HG03565 (cell line): ENCODE measurements around the gene GFRA4.

Experiments
- ATAC-seq: cut with Tn5 transposase; IDR thresholded peaks from one replicate; pipeline ENCODE4 v1.9.1; 2021; ENCODE audit warnings: mild to moderate bottlenecking, moderate library complexity; ENCODE audit not compliant: unreplicated experiment

GFRA4 gene

GRCh38 chr20:3674995-3675900 is 12.0 kb upstream of the GFRA4 start:
- ATAC-seq: no peak

- no peak for ATAC-seq
Measured at GRCh38 chr20:3674447-3674846, 11.2 kb upstream of the GFRA4 start.

GRCh38 chr20:3673221-3674070 is 10.2 kb upstream of the GFRA4 start:
- no peak for ATAC-seq

- ATAC-seq: no peak
Measured at GRCh38 chr20:3672547-3673171, 9.5 kb upstream of the GFRA4 start.

DNA sequence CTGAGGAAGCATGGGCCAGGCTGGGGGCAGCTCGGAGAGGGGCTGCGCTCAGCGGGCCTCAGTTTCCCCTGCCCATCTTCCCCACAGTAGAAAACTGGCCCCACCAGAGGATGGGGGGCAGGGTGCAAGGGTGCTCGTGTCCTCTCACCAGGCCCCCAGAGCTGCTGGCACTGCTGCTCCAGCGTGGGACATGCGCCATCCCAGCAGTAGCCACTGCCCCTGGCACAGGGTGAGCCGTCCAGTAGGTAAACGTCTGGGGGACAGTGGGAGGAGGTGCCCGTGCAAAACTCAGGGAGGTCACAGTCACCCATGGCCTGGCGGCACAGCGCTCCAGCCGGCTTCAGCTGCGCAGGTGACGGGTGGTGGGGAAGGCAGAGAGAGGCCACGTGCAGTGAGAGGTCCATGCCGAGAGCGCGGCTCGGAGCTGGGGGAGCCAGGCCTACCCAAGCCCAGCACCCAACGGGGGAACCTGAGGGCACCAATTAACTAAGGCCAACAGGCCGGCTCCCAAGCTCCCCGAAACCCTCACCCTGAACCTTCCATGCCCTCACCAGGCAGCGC is 8.9 kb upstream of the GFRA4 start:
- no peak for ATAC-seq

GRCh38 chr20:3670945-3671344 is 7.7 kb upstream of the GFRA4 start:
- no peak for ATAC-seq

GRCh38 chr20:3670511-3670910 is 7.3 kb upstream of the GFRA4 start:
- no peak for ATAC-seq

DNA sequence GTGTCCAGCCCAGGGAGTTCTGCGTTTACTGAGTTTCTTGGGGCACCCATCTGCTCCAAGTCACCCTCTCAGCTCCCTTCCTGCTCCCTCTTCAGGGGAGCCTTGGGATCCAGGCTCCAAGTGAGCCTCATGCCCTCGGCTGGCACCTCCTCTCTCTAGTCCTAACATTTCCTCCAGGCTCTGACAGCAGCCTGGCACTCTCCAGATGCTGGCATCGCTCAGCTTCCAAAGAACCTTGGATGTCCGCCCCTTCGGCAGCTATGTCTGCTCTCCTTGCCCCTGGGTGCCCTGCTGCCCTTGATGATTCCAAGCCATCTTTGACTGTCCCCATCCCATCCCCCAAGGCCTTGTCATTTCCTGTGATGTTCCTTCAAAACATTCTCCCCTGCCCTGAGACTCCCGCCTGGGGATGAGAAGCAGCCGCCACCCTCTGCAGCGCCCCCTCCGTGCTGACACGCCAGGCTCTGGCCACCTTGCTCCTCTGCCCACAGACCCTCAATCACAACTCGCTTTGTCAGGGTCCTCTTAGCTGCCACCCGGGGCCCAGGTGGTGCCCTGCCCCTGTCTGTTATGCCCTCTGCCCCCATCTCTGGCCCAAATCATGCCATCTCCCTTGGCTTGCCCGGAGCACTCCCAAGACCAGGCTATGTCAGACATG is 6.6 kb upstream of the GFRA4 start:
- no peak for ATAC-seq

GRCh38 chr20:3667434-3668037 is 4.3 kb upstream of the GFRA4 start:
- ATAC-seq: no peak

DNA sequence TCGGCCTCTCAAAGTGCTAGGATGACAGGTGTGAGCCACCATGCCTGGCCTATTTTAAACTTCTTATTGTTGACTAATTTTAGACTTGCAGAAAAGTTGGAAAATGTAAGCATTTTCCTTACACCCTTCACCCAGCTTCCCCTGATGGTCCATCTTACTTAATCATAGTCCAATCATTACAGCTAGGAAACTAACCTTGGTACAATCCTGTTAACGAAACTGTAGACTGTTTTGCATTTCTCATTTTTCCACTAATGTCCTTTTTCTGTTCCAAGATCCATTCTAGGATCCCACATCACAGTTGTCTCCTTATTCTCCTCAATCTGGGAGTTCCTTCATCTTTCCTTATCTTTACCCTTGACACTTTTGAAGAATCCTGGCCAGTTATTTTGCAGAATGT is 659 bp upstream of the GFRA4 start:
- no peak for ATAC-seq

DNA sequence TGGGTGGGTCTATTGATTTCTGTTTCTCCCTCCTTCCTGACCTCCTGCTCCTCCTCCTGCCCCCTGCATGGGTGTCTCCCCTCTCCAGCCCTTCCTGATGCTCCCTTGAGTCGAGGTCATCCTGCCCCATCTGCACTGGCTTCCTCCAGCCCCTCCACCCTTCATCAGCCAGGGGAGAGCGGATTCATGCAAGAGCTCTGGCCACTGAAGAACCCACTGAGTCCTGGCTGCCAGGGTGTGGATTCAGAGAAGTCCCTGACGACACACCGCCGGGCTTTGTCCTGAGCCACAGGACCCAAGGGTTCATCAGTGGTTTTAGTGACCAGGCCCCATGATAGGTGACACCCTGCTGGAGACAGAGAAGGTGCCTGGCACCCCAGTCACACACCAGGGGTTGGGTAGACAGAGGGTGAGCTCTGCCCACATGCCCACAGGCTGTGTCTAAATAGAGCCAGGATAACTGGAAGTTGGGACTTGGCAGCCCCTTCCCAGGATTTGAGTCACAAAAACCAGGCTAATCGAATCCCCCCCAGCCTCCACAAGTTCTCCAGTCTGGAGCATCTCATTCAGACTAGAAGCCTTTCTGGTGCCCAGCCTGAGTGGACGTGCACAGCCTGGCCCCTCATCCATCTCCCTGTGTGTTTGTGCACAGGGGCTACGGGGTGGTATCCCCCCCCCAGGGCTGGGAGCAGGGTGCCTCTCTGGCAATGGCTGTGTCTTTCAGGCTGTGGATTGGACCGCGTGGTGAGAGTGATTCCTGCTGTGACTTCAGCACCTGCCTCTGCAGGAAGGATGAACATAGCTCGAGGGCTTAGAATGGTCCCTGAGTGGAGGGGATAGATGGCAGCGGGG is 1.2 kb downstream of the GFRA4 start:
- no peak for ATAC-seq

DNA sequence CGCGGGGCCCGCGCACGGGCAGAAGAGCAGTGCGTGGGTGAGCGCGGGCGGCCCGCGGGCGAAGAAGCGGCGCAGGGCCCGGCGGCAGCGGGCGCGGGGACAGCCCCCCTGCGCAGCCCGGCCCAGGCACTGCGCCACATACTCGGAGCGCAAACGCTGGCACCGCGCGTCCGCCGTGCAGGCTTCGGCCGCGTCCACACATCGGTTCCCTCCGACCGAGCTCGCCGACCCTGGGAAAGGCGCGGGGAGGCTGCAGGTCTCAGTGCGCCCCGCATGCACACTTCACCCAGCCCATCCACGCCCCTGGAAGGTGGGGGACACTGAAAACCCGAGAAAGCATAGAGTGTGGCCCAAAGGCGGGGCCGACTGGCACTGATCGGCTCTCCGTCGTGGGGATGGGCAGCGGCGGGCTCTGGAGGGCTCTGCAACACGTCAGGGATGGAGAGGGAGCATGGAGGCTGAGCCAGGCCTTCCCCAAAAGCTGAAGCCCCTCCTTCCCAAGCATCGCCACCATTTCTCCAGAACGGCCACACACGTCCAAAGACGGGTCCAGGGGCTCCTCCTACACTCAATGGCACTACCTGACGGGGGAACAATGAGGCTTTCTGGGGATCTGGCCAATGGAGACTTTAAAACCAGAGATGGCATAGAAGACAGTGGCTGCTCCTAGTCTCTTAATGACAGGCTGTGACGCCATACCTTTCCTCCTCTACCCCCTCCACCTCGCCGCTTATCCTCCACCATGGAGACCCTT is 2.0 kb downstream of the GFRA4 start:
- no peak for ATAC-seq

GRCh38 chr20:3660262-3661059 is 2.7 kb downstream of the GFRA4 start:
- ATAC-seq: no peak

DNA sequence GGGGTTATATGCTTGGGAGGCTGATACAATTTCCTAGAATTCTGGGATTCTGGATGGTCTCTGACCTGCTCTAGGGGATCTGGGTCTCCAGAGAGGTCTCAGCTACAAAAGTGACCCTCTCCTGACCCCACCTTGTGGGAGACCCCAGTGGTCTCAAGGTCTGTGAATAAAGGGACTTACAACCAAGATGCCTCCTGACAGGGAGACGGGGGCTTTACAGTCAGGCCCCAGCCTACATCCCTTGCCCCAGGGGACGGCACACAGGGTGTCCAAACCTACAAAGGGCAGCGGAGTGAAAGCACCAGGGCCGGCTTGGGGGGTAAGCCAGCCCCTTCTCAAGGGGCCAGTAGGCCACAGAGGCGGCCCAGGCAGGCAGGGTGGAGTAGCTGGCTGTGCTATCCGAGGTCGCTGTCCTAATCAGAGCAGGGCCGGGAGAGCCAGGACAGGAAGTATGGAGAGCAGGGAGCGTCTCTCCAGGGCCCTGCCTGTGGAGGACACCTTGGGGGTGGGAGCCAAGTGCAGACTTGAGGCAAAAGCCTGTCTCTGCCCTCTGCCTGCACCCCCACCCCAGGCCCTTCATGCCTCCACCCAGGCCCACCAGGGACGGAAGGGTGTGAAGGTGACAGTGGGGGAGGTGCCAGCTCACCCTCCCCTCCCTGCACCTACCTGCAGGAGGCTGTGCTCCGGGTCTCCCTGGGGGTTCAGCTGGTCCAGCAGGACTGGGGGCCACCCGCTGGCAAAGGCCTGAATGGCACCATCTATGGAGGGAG is 3.5 kb downstream of the GFRA4 start:
- no peak for ATAC-seq

DNA sequence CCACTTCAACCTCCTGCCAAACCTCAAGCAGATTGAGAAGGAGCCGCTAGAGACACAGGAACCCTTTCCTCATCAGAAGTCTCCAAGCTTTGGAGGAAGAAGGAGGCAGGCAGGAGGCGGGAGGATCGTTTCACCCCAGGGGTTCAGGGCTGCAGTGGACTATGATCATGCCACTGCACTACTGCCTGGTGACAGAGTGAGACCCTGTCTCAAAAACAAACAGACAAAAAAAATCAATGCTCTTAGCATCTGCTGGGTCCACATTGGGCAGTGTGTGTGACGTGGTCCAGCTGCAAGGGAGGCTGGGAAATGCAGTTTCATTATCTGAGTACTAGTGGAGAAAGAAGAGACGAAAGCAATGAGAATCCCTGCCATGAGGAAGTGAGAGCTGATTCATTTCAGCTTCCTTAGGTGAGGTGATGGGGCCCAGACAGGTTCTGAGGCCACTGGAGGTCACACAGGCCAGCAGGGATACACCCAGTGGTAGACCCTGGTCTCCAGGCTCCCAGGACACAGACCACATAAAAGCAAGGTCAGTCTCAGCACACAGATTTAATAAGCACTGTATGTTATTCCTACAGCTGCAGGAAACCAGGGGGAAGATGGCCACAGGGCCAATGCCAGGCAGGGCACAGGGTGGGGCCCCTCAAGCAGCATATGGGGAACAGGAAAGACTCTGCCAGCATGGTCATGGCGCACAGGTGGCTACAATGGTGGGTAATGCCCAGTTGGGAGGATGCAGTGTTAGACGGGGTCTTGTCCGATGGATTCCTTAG is 4.3 kb downstream of the GFRA4 start:
- ATAC-seq: peak; percentile 94

- ATAC-seq: no peak
Measured at GRCh38 chr20:3658019-3658715, 5.0 kb downstream of the GFRA4 start.
